Measurements from ENCODE around the gene FRMD4A. TPM values are rescaled to one million over a fixed set of nuclear protein-coding genes. Genes with fewer than 3 reads are reported as not detected.

The FRMD4A gene
- polyA plus RNA-seq (ENCODE audit: insufficient read length in 4 of 4): 100 to 1,000 TPM in 1 of 4 donors, 10 to 100 TPM in 3; 73.7 to 101 (median 85.3) TPM

DNA sequence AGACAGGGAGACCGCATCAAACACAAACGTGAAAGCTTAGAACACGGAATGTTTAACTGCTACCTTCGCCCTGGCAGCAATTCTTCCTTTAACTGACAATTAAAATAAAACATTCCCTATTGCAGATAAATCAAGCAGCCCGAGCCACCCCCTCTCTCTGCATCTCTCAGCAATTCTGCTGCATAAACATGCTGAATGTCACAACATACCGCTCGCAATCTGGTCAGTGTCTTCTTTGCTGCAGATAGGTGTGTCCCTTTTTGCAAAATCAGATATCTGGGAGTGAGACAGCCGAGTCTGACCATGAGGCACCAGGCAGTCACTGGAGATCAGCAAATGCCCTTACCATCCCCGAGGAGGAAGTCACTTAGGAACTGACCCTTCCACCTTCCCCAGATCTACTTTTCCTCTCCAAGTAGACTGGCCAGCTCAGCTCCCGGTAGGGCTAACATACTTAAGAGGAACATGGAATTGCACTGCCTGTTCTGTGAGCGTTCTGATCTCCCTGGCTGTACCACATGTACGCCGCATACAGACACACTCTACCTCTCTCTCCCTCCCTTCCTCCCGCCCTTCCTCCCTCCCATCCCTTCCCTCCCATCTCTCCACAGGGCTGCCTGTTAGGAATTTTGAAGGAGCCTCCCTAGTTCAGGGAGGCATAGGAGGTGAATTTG, at the start of gene FRMD4A:
TSS of gene FRMD4A (minus strand) at position 537 of the 674 bp plus-strand sequence.
- DNase-seq (ENCODE audit: low read depth in 4 of 4, low spot score in 2 of 4): peak in 1 of 4 donors; percentile 23

DNA sequence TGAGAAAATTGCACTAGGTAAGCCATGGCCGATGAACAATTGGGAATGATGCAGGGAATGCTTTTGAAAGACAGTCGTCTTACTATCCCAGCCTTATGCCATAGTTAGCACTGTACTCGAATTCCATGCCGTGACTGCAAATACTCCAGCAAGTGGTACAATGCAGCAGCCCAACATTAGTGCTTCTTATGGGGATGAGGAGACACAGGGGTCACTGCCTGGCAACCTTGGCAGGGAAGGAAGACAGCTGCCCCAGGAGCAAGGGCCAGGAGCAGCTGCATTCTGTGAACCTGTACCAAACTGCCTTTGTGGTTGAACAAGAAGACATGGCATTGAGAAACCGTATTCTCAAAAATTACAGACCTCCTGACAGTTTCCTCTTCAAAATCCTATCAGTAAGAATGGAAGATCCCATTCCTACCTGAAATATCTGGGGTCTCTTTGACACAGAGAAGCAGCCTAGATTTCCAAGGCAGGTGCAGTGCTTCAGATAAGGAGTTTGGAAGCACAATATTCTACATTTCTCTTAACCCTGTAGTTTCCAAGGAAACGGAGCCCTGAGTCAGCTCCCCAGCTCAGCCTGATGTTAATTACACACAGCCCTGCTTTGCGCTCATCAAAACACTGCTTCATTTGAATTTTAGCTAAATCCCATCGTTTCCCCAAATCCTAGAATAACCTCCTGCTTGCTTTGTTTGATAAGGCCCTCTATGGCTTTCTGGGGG, 49.0 kb upstream of the FRMD4A start:
- DNase-seq (ENCODE audit: low read depth in 4 of 4, low spot score in 2 of 4): no peak

DNA sequence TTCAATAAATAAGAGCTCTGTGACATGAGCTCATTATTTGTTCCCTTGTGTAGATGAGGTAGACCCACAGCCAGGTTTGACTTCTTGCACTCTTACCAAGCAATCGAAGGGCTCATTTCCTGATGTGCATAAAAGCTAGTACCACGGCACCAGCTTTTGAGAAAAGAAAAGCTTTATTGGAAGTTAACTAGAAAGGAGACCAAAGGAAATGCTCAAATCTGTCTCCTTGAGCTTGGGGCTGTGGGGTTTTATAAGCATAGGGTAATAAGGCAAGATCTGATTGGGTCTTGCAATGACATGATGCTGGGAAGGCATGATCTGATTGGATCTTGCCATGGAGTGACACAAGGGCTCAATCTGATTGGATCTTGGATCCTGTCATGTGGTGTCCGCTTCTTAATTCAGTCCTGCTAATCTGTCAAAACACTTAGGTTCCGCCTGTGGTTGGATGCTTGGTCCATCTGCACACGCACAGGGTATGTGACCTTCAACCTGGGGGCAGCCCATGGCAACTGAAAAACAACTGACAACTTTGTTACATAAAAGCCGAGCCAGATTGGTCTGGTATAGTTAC, 47.8 kb upstream of the FRMD4A start:
- no peak for DNase-seq (ENCODE audit: low read depth in 4 of 4, low spot score in 2 of 4)

DNA sequence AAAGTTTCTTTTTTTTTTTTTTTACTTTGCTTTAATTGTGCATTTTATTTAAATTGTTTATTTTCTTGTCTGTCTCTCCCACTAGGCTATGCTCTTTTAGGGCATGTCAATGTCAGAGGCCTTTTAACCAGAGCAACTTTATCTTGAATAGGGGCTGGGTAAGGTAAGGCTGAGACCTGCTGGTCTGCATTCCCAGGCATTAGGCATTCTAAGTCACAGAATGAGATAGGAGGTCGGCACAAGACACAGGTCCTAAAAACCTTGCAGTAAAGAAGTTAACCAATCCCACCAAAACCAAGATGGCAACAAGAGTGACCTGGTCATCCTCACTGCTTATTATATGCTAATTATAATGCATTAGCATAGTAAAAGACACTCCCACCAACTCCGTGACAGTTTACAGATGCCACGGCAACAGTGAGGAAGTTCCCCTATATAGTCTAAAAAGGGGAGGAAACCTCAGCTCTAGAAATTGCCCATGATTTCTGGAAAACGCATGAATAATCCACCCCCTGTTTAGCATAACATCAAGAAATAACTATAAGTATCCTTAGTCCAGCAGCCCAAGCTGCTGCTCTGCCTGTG, 47.0 kb upstream of the FRMD4A start:
- DNase-seq (ENCODE audit: low read depth in 4 of 4, low spot score in 2 of 4): no peak

DNA sequence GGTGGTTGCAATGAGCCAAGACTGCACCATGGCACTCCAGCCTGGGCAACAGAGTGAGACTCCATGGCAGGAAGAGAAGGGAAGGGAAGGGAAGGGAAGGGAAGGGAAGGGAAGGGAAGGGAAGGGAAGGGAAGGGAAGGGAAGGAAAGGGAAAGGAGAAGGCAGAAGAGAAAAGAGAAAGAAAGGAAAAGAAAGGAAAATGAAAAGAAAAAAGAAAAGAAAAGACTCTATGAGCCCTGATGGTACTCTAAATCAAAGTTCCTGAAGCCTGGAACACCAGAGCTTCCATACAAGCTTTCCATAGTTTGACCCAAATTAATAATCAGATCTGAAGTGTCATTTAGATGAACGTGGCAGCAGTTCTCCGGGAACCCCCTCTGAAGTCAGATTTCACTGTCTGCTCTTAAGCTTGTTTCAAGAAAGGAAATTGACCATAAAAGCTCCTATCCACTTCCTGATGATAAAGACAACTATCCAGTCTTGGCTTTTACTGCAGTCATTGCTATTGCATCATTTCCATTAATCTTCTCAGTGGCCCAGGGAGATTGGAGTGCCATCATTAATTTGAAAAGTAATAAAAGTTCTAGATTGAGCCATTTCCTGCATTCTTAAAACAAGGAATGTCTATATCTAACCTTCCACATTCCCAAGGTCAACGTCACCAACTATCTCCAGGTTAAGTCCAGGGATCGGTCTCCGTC, 44.2 kb upstream of the FRMD4A start:
- DNase-seq (ENCODE audit: low read depth in 4 of 4, low spot score in 2 of 4): no peak

DNA sequence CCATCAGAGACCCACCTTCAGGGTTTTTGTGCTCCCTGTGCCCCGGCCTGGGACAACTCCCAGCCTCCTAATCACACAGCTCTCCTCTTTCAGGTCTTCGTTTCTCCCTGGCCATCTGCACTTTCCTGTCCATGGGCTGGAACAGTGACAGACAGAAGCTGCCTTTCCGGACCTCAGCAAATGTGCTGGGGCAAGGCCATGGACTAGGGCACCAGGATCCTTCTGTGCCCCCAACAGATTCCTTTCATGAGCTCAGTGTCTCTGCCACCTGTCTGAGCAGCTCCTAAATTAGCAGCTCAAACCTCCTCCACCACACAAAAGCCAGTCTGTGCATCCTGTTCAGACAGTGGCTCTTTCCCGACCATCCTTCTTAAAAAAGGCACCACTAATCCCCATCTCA, 41.9 kb upstream of the FRMD4A start:
- no peak for DNase-seq (ENCODE audit: low read depth in 4 of 4, low spot score in 2 of 4)

DNA sequence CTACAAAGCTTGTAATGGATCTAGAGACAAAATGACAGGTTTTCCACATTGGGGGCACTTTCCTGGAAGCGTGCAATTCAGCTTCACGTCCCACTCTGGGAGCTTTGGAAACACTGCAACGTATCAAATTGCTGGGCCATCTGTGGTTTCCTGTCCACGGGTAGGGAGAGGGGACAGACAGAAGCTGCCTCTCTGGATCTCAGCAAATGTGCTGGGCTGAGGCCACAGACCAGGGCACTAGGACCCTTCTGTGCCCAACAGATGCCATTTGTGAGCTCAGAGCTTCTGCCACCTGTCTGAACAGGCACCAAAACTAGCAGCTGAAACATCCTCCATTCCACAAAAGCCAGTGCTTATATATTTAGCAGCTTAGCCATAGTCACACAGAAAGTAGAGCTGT, 40.9 kb upstream of the FRMD4A start:
- no peak for DNase-seq (ENCODE audit: low read depth in 4 of 4, low spot score in 2 of 4)

DNA sequence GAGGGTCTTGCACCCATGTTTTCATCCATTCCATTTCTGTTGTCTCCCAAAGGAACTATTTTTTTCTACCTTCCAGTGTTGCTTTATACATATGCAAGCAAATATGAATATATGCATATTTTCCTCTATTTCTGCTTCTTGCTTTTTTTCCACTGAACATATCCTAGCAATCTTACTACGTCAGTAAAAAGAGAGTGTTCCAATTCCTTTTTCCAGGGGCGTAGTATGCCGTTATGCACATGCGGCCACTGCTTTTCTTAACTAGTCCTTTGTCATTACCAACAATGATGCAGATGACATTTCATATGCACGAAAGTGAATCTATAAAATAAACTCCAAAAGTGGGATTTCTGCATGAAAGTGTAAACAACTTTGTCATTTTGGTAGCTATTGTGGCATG, 40.2 kb upstream of the FRMD4A start:
- no peak for DNase-seq (ENCODE audit: low read depth in 4 of 4, low spot score in 2 of 4)

DNA sequence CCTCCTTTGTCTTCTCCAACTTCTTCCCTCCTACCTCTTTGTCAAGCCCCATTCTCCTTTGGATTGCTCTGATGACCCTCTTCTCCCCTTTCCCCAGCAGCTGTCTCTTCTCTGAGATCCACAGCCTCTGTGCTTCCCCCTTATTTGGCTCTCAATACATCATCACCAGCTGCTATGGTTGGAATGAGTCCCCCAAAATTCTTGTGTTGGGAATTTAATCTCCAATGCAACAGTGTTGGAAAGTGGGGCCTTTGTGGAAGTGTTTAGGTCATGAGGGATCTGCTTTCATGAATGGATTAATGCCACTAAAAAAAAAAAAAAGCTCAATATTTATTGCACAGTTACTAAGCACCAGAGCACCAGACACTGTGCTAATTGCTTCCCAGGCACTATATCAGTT, 39.2 kb upstream of the FRMD4A start:
- DNase-seq (ENCODE audit: low read depth in 4 of 4, low spot score in 2 of 4): no peak

DNA sequence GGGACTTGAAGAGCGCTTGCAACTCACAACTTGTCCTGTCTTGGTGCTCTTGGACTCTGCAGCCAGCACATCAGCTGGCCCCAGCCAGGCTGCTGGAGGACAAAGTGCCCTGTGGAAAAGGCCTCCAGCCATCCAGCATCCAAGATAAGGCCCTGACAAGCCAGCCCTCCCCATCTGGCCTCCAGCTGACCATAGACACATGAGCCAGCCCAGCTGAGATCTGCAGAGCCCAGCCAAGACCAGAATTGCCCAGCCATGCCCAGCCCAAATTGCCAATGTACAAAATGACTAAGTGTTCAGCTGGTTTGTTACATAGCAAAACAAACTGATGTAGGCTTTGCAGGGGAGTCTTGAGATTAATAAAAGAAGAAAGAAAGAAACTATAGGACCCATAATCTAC, 36.0 kb upstream of the FRMD4A start:
- DNase-seq (ENCODE audit: low read depth in 4 of 4, low spot score in 2 of 4): no peak

DNA sequence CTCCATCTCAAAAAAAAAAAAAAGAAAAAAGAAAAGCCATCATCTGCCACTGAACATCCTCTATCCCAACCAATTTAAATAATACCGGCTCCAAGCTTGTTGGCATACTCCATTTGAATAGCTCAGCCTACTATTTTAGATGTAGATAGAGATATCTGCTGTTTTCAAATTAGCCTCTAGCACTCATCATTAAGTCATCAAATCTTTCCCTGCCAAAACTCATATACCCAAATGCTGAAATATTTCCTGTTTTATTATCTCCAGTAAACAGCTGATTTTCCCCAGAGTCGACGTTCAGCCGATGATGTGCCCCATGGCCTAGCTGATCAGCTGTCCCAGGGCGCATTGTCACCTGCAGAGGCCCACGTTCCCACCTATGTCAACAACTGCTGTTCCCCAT, 34.5 kb upstream of the FRMD4A start:
- DNase-seq (ENCODE audit: low read depth in 4 of 4, low spot score in 2 of 4): no peak

DNA sequence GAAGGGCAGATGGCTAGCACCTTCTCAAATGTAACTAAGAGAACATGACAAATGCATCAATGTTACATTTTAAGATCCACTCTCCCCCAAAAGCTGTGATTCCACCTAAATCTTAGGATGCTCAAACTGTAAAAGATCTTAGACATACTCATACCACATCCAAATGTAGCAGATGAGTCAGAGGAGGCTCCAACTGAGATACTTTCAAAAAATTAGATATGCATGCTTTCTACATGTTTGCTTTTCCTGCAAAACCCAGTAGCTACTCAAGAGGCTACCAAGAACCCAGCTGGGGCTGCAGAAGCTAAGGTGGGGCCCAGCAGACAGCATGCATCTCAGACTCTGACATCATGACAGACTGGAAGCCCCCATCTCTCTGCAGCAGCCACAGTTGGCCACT, 31.4 kb upstream of the FRMD4A start:
- DNase-seq (ENCODE audit: low read depth in 4 of 4, low spot score in 2 of 4): no peak

DNA sequence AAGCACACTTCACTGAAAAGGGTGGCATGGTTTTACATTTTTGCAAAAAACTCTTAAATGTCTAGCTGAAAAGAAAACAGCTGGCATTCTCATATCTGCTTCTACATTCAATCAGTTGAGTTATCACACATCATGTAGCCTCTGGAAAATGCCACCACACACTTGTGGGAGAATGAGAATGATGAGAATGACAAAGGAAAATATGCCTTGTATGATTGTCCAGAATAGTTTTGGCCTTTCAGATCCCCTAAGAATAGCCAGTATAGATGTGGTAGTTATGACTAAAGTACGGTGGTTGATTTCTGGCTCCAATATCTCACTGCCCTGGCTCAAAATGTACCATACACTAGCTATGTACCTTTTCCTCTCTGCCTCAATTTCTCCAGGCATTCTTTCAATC, 30.2 kb upstream of the FRMD4A start:
- no peak for DNase-seq (ENCODE audit: low read depth in 4 of 4, low spot score in 2 of 4)

DNA sequence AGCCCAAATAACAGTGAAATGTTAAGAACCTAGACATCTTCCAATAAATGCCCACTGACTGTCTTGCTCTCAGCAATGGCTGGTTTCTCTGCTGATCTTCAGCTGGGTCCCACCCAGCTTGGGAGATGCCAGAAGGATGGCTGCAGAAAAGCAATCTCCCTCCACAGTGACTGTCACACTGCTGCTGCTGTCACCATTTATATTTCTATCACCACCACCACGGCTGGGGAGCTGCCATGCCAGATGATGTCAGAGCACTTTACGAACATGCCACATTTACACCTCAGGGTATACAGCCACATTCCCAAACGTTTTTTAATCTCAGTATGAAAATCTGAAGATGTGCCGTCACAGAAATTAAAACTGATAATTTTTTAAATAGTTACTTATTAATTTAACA, 29.8 kb upstream of the FRMD4A start:
- DNase-seq (ENCODE audit: low read depth in 4 of 4, low spot score in 2 of 4): no peak

DNA sequence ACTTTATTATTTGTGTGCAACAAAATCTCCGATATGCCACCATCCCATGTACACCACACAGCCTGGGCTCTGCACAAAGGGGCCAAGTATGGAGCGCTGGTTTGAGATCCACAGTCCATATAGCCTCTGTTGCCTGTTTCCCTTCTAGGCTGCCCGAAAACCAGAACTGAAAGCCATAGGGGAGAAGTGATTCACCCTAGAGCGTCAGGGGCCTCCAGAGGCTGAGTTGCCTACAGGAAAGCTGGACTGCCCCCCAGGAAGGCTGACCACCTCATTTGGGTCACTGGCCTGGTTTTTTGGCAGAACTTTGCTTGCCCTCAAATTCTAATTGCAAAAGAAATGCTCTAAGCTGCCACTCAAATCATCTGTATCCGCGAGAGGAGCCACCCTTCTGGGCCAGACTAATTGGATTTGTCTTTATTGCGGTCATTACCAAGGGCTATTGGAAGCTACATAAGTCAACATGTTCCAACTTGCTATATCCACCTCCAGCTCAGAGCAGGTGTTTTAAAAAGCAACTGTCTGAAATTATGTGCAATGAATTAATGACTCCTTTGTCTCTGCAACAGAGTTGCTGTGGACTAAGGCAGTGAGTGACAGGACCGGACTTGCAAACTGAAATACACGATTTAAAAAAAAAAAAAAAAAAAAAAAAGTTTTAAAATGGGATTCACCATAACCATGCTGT, 28.3 kb upstream of the FRMD4A start:
- DNase-seq (ENCODE audit: low read depth in 4 of 4, low spot score in 2 of 4): no peak

DNA sequence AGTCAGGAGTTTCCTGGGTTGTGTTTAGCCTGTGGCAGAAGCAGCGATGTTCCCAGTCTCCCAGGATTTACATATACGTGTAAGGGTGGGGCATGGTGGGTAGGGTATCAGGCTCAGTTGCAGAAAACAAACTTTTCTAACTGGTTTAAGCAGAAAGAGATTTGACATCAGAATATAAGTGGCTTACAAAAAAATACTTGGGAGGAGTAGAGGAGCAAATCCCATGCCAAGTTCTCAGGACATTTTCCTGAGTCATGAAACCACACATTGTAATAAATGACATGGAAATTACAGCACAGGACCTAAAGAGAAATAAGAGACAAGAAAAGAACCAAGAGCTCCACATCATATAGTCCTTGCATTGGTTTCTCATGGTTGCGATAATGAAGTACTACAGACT, 26.2 kb upstream of the FRMD4A start:
- DNase-seq (ENCODE audit: low read depth in 4 of 4, low spot score in 2 of 4): no peak

DNA sequence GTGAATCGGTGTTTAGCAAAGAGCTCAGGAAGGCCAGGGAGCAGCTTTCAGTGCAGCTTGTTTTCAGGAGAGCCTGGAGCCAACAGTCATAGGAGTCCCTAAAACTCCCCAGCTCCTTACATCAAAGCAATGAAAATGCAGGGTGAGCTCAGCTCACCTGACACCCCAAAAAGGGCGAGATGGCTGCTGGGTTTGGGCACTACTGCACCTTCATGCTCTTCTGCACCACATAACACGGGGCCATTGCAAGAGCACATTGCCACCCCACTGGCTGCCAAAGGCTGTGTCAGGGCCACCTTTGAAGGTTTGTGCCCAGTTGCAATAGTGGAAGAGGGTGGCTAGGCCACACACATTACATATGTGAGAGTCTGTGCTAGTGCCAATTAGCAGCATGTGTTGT, 25.0 kb upstream of the FRMD4A start:
- DNase-seq (ENCODE audit: low read depth in 4 of 4, low spot score in 2 of 4): no peak

DNA sequence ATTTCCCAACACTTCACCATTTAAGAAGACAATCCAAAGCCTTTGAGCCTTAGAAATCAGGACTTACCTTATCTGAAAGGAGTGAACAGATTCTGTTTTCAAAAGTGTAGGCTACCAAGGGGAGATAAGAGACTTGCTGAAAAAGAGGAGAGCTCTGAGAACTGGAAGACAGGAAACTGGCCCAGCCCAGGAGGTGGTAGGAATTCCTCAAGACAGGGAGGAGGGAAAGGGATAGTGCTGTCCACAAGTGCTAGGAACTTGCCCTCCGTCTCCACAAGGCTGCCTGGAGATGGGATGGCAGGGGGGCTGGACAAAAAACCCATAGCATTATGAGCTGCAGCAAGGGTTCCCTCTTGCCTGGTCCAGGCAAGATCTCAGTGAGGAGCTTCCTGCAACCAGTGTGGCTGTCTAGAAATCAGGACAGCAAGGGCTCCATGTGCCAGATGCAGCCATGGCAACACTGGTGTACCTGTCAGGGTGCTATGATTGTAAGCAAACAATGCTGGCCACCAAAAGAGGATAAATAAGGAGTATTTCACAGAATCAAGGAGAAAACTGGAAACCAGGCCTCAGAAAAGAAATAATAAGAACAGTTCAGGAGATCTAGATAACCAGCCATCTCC, 22.7 kb upstream of the FRMD4A start:
- DNase-seq (ENCODE audit: low read depth in 4 of 4, low spot score in 2 of 4): no peak

DNA sequence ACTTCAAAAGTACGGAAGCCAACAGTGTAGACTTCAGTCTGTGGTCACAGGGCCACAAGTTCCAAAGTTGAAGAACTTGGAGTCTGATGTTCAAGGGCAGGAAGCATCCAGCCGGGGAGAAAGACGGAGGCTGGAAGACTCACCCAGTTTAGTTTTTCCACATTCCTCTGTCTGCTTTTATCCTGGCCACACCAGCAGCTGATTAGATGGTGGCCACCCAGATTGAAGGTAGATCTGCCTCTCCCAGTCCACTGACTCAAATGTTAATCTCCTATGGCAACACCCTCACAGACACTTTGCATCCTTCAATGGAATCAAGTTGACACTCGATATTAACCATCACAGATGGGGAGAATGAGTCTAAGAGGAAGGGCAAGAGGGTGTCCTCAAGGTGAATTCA, 19.3 kb upstream of the FRMD4A start:
- DNase-seq (ENCODE audit: low read depth in 4 of 4, low spot score in 2 of 4): no peak

DNA sequence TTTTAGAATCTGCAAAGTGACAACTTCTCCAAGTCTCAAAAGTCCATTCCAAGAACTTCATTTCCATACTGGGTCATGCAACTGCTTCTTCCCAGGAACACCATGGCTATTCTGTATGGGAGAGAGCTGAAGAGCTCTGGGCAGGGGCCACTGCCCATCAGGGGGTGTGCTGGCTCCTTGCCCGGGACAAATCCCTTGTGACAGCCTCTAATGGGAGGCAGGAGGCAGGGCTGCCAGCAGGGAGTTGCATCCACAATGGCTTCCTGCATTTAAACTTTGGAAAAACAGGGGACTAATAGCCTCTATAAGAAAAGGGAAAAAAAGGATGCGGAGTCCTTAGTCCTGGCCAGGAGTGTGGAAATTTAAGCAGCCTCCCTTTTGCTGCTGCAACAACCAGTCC, 18.4 kb upstream of the FRMD4A start:
- DNase-seq (ENCODE audit: low read depth in 4 of 4, low spot score in 2 of 4): no peak
